ENCODE measurements around the gene DBNDD2. TPM values are rescaled to one million over a fixed set of nuclear protein-coding genes. Genes with fewer than 3 reads are reported as not detected.

Gene DBNDD2
- total RNA-seq, 1 experiment from 2014 or later = 69.0 TPM

DNA sequence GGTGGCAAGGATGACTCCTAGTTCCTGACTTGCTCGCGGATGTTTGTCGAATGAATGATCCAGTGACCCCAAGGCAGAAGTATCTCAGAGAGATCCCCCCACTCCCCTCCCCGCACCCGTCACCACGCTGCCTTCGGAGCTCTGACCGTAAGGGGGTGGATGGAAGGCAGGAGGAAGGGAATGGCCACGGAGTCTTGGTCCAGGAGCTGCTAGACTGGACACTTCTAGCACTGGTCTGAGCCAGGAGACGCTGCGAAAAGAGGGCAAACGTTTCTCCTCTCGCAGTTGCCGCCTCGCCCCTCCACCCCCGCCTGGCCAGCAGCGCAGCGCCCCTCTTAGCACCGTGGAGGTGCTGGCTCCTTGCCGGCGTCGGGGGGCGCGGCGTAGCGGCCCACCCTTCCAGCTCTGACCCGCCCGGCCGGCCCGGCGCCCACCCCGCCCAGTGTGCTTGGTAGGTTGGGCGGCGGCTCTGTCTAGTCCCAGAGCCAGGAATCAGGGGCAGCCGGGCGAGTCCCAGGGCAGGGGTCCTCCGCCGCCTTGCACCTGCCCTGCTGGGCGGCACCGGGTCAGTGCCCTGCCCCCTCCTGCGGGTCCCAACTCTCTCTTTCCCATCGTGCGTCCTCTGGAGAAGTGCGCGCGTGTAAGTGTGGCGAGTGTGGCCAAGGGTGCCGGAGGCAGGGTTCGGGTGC is 2.4 kb upstream of the DBNDD2 start:
- H3F3A ChIP-seq (ENCODE audit: insufficient read depth, low read depth) = peaks cover 32% of the 10 kb centered on the region
- CTCF ChIA-PET = interaction anchor here (0.8 to 2.1 kb wide), 2 partner anchors 31 to 32 kb away, joined by 5 to 6 read pairs; no protein-coding TSS in a partner anchor
- BruUV-seq (replicated peaks) = TSS peak; percentile 30
- peak overlapping the region; percentile 63 for H3K27ac ChIP-seq
- no peaks in the 10 kb centered on the region for H3K9me2 ChIP-seq (ENCODE audit: insufficient read depth)
- H3K4me2 ChIP-seq = peak overlapping the region; percentile 84
- no peaks in the 10 kb centered on the region for H3K27me3 ChIP-seq (ENCODE audit: insufficient read depth, low read depth)
- 0 out of 2 replicates have a peak, but pooled peaks cover 18% of the 10 kb centered on the region for H3K36me3 ChIP-seq (ENCODE audit: low read depth)
- H3K4me3 ChIP-seq = peak overlapping the region; percentile 96
- intact Hi-C loops (cut with micrococcal nuclease; ENCODE audit: unreplicated experiment) = loop anchor here (1.0 kb wide), 1 partner anchor 42 kb away; the partner anchor contains the start of gene SYS1
- peaks cover 10% of the 10 kb centered on the region for H3K4me1 ChIP-seq (replicated peaks; ENCODE audit: insufficient read depth)
- DNase-seq = peak; percentile 29 to 36
- peaks cover 13% of the 10 kb centered on the region; the same call in 1 of the 2 replicates for H3K9me3 ChIP-seq (ENCODE audit: insufficient read depth, low read depth)
- no peaks in the 10 kb centered on the region for H4K20me1 ChIP-seq (ENCODE audit: insufficient read depth)
- TF ChIP-seq EZH2 (IDR thresholded peaks at IDR 0.05; ENCODE audit: low read depth) = no peak
- TF ChIP-seq, protein P1, sequence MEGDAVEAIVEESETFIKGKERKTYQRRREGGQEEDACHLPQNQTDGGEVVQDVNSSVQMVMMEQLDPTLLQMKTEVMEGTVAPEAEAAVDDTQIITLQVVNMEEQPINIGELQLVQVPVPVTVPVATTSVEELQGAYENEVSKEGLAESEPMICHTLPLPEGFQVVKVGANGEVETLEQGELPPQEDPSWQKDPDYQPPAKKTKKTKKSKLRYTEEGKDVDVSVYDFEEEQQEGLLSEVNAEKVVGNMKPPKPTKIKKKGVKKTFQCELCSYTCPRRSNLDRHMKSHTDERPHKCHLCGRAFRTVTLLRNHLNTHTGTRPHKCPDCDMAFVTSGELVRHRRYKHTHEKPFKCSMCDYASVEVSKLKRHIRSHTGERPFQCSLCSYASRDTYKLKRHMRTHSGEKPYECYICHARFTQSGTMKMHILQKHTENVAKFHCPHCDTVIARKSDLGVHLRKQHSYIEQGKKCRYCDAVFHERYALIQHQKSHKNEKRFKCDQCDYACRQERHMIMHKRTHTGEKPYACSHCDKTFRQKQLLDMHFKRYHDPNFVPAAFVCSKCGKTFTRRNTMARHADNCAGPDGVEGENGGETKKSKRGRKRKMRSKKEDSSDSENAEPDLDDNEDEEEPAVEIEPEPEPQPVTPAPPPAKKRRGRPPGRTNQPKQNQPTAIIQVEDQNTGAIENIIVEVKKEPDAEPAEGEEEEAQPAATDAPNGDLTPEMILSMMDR (conservative IDR thresholded peaks at IDR 0.05) = no peak
- H3K79me2 ChIP-seq (ENCODE audit: low read depth) = peaks cover 17% of the 10 kb centered on the region
- peak overlapping the region; percentile 89 for H2AFZ ChIP-seq
- POLR2A ChIA-PET (ENCODE audit: unreplicated experiment) = interaction anchor here (0.6 kb wide), 1 partner anchor 113 kb away, joined by 17 read pairs; no protein-coding TSS in a partner anchor

DNA sequence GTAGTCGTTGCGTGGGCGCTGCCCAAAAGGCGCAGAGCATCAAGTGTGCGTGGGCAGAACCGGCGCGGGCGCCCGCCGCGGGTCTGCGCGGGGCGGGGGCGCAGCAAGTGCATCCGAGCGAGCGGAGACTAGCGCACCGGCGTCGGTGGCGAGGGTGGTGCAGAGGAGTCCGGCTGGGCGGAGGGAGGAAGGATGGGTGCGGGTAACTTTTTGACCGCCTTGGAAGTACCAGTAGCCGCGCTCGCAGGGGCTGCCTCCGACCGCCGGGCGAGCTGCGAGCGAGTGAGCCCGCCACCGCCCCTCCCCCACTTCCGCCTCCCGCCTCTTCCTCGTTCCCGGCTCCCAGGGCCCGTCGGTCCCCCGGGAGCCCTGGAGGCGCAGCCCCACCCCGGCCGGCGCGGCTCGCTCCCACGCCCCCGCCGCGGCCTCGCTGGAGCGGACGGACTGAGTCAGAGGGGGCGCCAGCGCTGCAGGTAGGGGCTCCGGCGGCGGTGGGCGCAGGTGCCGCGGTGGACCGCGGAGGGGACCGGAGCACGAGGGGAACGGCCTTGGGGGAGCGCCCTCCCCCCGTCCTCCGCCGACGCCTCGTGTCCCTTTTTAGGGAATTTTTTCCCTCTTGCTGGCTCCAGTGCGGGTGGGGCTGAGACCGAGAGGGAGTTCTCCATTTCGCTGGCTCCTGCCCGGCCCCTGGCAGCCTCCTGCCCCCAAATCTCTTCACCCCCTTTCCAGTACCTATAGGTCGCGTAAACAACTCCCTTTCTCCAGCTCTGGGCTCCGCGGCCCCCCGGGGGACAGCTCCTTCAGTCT is 1.6 kb upstream of the DBNDD2 start:
- Histone ChIP-seq H3K4me3 (peak overlapping the region; percentile 96), H3K4me1 (replicated peaks; ENCODE audit: insufficient read depth) (peaks cover 16% of the 10 kb centered on the region), H3K4me2 (peak overlapping the region; percentile 84), H3K27ac (peak overlapping the region; percentile 63), H3K9me3 (ENCODE audit: insufficient read depth, low read depth) (peaks cover 6% of the 10 kb centered on the region; the same call in 1 of the 2 replicates), H3K36me3 (ENCODE audit: low read depth) (0 out of 2 replicates have a peak, but pooled peaks cover 20% of the 10 kb centered on the region), H3K27me3 (ENCODE audit: insufficient read depth, low read depth) (no peaks in the 10 kb centered on the region), H3K9me2 (ENCODE audit: insufficient read depth) (no peaks in the 10 kb centered on the region), H2AFZ (peak overlapping the region; percentile 89), H3F3A (ENCODE audit: insufficient read depth, low read depth) (peaks cover 34% of the 10 kb centered on the region), H3K79me2 (ENCODE audit: low read depth) (peaks cover 17% of the 10 kb centered on the region), H4K20me1 (ENCODE audit: insufficient read depth) (no peaks in the 10 kb centered on the region)
- DNase-seq = peak; percentile 52 to 68
- TF ChIP-seq, protein P1 (conservative IDR thresholded peaks at IDR 0.05) = no peak
- no peak for TF ChIP-seq EZH2 (IDR thresholded peaks at IDR 0.05; ENCODE audit: low read depth)
- ChIA-PET POLR2A (ENCODE audit: unreplicated experiment) (interaction anchor here (0.6 to 1.1 kb wide), 3 partner anchors 10 to 526 kb away, joined by 3 to 17 read pairs (median 3); partner anchors contain the start of gene PIGT), CTCF (interaction anchor here (0.6 to 2.1 kb wide), 5 partner anchors 9 to 363 kb away, joined by 3 to 7 read pairs (median 5); partner anchors contain the start of genes PIGT and WFDC2)
- BruUV-seq (replicated peaks) = no TSS peak
- intact Hi-C loops (cut with micrococcal nuclease; ENCODE audit: unreplicated experiment) = loop anchor here (1.0 kb wide), 1 partner anchor 43 kb away; the partner anchor contains the start of gene SYS1
